Ishikawa (cell line): Measurements from ENCODE around the gene PPP3CB.

Experiments used
- EP300 ChIP-seq: IDR thresholded peaks from 2 replicates; pipeline ENCODE4 v1.6.1; 2012; ENCODE audit warnings: borderline replicate concordance
- RAD21 ChIP-seq: IDR thresholded peaks from 2 replicates; pipeline ENCODE4 v1.6.1; 2012; ENCODE audit warnings: low read depth
- REST ChIP-seq: IDR thresholded peaks from 2 replicates; pipeline ENCODE4 v1.6.1; 2012; ENCODE audit warnings: low read depth, mild to moderate bottlenecking
- TAF1 ChIP-seq: IDR thresholded peaks from 2 replicates; pipeline ENCODE4 v1.6.1; 2012; ENCODE audit warnings: low read depth, mild to moderate bottlenecking
- TCF12 ChIP-seq: IDR thresholded peaks from 2 replicates; pipeline ENCODE4 v1.6.1; 2012; ENCODE audit warnings: low read depth
- YY1 ChIP-seq: IDR thresholded peaks from 2 replicates; pipeline ENCODE4 v1.6.1; 2012; ENCODE audit warnings: low read depth

- TF ChIP-seq YY1: no peak
- no peak for TF ChIP-seq RAD21
- TF ChIP-seq TAF1: no peak
- no peak for TF ChIP-seq EP300
- TF ChIP-seq TCF12: no peak
- TF ChIP-seq REST: no peak
Observed at GRCh38 chr10:73408978-73409521, 86.8 kb downstream of the PPP3CB start.
